ENCODE measurements around the gene RAB14.
"Not testable (repeated sequence)": the region's sequence is repeated elsewhere in the genome, so short reads cannot be mapped to it uniquely, and the experiment has no call there.

The RAB14 gene

DNA sequence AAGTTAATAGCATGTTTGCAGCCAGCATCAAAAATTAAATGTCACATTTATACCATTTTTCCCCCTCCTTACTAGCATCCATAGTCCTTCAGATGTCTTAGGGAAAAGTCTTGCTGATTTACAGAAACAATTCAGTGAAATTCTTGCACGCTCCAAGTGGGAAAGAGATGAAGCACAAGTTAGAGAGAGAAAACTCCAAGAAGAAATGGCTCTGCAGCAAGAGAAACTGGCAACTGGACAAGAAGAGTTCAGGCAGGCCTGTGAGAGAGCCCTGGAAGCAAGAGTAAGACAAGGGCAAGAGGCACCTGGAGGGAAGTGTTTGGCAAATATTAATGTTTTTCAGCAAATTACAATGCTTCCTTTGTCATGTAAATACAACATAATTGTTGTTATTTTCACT lies 60.4 kb downstream of the RAB14 start:
- in situ Hi-C loops (cut with MboI; ENCODE audit: low sequenced_read_pairs, unreplicated experiment), result no loop called here
- TF ChIP-seq, protein P1, sequence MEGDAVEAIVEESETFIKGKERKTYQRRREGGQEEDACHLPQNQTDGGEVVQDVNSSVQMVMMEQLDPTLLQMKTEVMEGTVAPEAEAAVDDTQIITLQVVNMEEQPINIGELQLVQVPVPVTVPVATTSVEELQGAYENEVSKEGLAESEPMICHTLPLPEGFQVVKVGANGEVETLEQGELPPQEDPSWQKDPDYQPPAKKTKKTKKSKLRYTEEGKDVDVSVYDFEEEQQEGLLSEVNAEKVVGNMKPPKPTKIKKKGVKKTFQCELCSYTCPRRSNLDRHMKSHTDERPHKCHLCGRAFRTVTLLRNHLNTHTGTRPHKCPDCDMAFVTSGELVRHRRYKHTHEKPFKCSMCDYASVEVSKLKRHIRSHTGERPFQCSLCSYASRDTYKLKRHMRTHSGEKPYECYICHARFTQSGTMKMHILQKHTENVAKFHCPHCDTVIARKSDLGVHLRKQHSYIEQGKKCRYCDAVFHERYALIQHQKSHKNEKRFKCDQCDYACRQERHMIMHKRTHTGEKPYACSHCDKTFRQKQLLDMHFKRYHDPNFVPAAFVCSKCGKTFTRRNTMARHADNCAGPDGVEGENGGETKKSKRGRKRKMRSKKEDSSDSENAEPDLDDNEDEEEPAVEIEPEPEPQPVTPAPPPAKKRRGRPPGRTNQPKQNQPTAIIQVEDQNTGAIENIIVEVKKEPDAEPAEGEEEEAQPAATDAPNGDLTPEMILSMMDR (IDR thresholded peaks at IDR 0.05; ENCODE audit: borderline replicate concordance, control extremely low read depth, extremely low read depth, insufficient read depth, missing control alignments), result no peak
- no peak for DNase-seq (ENCODE audit: low spot score)

DNA sequence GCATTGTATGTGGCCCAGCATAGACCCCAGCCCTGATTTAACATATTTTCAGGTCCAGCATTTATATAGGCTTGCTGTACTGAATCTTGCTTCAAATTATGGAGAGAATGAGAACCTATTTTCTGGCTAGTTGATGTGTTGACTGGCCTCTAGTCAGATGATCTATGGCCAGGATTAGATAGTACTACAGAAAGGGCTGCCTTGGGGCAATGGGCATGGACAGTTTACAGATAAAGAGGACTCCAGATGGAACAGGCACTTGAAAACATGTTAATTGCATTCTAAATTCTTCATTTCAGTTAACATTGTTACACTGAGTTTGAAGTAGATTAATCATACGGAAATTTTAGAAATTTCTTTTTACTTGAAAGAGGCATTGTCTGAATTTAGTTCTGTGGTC lies 61.5 kb downstream of the RAB14 start:
- DNase-seq (ENCODE audit: low spot score), result no peak
- TF ChIP-seq, protein P1 (IDR thresholded peaks at IDR 0.05; ENCODE audit: borderline replicate concordance, control extremely low read depth, extremely low read depth, insufficient read depth, missing control alignments), result no peak
- in situ Hi-C loops (cut with MboI; ENCODE audit: low sequenced_read_pairs, unreplicated experiment), result no loop called here

DNA sequence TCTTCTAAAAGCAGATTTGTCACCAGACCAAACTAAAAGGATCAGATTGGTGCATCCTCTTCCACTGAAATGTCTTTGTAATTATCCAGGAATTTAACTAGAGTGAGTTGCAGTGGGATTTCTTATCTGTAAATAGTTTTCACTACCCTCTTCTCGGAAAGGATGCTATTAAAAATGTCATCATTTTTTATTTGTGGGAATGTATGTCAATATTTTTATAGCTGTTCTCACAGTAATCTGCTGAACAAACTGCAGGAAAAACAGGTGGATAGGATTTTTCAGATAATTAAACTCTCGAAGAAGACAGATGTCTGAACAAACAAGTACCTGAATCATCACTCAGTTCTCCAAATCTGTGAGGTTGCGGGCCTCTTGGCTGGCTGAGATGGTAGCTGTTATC lies 62.7 kb downstream of the RAB14 start:
- TF ChIP-seq, protein P1 (IDR thresholded peaks at IDR 0.05; ENCODE audit: borderline replicate concordance, control extremely low read depth, extremely low read depth, insufficient read depth, missing control alignments), result no peak
- no peak for DNase-seq (ENCODE audit: low spot score)
- in situ Hi-C loops (cut with MboI; ENCODE audit: low sequenced_read_pairs, unreplicated experiment), result no loop called here

DNA sequence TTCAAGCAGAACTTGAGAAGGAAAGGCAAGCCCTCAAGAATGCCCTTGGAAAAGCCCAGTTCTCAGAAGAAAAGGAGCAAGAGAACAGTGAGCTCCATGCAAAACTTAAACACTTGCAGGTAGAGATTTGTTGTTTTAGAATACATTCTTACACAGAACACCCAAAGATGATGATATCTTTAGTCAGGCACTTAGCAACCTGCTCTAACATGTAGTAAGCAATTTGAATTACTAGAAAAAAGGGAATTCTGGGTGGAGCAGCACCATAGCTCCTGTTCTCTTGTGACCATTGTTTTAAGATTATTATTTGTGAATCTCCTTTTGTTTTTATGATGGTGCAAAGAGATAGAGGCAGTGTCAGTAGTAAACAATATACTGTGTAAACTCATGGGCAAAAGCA lies 63.1 kb downstream of the RAB14 start:
- TF ChIP-seq, protein P1 (IDR thresholded peaks at IDR 0.05; ENCODE audit: borderline replicate concordance, control extremely low read depth, extremely low read depth, insufficient read depth, missing control alignments), result no peak
- in situ Hi-C loops (cut with MboI; ENCODE audit: low sequenced_read_pairs, unreplicated experiment), result no loop called here
- no peak for DNase-seq (ENCODE audit: low spot score)

DNA sequence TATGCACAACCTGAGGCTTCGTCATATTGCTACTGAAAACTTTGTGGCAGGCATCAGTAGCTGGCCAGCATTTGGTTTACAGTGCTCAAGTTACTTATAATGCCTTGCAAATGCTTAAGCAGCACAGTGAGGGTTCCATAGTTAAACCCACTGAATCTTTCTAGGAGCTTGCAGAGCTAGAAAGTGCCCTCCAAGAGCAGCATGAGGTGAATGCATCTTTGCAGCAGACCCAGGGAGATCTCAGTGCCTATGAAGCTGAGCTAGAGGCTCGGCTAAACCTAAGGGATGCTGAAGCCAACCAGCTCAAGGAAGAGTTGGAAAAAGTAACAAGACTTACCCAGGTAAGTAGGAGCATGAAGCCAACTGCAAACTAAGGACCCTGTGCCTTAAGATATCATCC lies 66.0 kb downstream of the RAB14 start:
- TF ChIP-seq, protein P1 (IDR thresholded peaks at IDR 0.05; ENCODE audit: borderline replicate concordance, control extremely low read depth, extremely low read depth, insufficient read depth, missing control alignments), result no peak
- no peak for DNase-seq (ENCODE audit: low spot score)

DNA sequence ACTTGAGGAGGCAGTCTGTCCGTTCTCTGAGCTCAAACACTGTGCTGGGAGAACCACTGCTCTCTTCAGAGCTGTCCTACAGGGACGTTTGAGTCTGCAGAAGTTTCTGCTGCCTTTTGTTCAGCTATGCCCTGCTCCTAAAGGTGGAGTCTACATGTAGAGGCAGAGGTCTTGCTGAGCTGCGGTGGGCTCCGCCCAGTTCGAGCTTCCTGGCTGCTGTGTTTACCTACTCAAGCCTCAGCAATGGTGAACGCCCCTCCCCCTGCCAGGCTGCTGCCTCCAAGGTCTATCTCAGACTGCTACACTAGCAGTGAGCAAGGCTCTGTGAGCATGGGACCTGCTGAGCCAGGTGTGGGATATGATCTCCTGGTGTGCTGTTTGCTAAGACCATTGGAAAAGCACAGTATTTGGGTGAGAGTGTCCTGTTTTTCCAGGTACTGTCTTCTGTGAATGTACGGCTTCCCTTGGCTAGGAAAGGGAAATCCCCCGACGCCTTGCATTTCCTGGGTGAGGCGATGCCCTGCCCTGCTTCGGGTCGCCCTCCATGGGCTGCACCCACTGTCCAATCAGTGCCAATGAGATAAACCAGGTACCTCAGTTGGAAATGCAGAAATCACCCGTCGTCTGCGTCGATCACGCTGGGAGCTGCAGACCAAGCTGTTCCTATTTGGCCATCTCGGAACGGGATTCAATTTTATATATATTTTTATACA lies 68.4 kb downstream of the RAB14 start:
- in situ Hi-C loops (cut with MboI; ENCODE audit: low sequenced_read_pairs, unreplicated experiment), result no loop called here
- no peak for DNase-seq (ENCODE audit: low spot score)
- TF ChIP-seq, protein P1 (IDR thresholded peaks at IDR 0.05; ENCODE audit: borderline replicate concordance, control extremely low read depth, extremely low read depth, insufficient read depth, missing control alignments), result no peak

More for the DNA sequence above, 66.0 kb downstream of the RAB14 start:
- in situ Hi-C loops (cut with MboI; ENCODE audit: low sequenced_read_pairs, unreplicated experiment), result no loop called here

DNA sequence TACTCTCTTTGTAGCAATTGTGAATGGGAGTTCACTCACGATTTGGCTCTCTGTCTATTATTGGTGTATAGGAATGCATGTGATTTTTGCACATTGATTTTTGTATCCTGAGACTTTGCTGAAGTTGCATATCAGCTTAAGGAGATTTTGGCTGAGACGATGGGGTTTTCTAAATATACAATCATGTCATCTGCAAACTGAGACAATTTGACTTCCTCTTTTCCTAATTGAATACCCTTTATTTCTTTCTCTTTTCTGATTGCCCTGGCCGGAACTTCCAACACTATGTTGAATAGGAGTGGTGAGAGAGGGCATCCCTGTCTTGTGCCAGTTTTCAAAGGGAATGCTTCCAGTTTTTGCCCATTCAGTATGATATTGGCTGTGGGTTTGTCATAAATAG lies 72.3 kb downstream of the RAB14 start:
- DNase-seq (ENCODE audit: low spot score); in situ Hi-C loops (cut with MboI; ENCODE audit: low sequenced_read_pairs, unreplicated experiment): not testable (repeated sequence)
